K562 (cell line): Measurements from ENCODE around the gene RHOT1. TPM values are rescaled to one million over a fixed set of nuclear protein-coding genes. Genes with fewer than 3 reads are reported as not detected.
A peak's percentile ranks its signal among the peaks of the same experiment; 100 is the strongest.

ENCODE experiments used
- ARID1B ChIP-seq: fragments of 450-650 bp; IDR thresholded peaks from 2 replicates; pipeline ENCODE4 v1.6.1; 2016; ENCODE audit warnings: antibody characterized with exemption, mild to moderate bottlenecking, inconsistent platforms
- ASH1L ChIP-seq: fragments of 450-650 bp; IDR thresholded peaks from 2 replicates; pipeline ENCODE4 v1.6.1; 2018; ENCODE audit warnings: borderline replicate concordance, mild to moderate bottlenecking, low read depth; ENCODE audit not compliant: partially characterized antibody
- CBX8 ChIP-seq: fragments of 200-600 bp; sonication (generic); IDR thresholded peaks from 2 replicates; pipeline ENCODE4 v1.6.1; 2012; ENCODE audit warnings: borderline replicate concordance, mixed run types, low read depth, mild to moderate bottlenecking, moderate library complexity, mixed read lengths, low read length, control low read depth, inconsistent platforms; ENCODE audit not compliant: poor library complexity, severe bottlenecking; ENCODE audit errors: extremely low read depth
- CEBPG ChIP-seq, 3 experiments: fragments of 200-800 bp in 1 of 3; sonication (Bioruptor generic) in 1 of 3; sonication (generic) in 1 of 3; formaldehyde crosslinking in 1 of 3; IDR thresholded peaks in 2 of 3; conservative IDR thresholded peaks in 1 of 3; 2 replicates each; pipeline versions ENCODE4 v1.6.1 to v1.8.0; 2016 to 2022; ENCODE audit warnings: missing compliant biosample characterization in 2 of 3, missing genetic modification characterization in 2 of 3, mild to moderate bottlenecking in 1 of 3, missing genetic modification reagents in 1 of 3
- ELF2 ChIP-seq: fragments of 250-450 bp; sonication (Bioruptor Pico); IDR thresholded peaks from 2 replicates; pipeline ENCODE4 v1.5.0; 2021; ENCODE audit warnings: mild to moderate bottlenecking
- EWSR1 ChIP-seq: fragments of 450-650 bp; IDR thresholded peaks from 2 replicates; pipeline ENCODE4 v1.6.1; 2018; ENCODE audit warnings: borderline replicate concordance, mild to moderate bottlenecking, low read depth, moderate library complexity; ENCODE audit not compliant: partially characterized antibody
- FOXA3 ChIP-seq, 2 experiments: fragments of 450-650 bp in 1 of 2; sonication (generic) in 1 of 2; formaldehyde crosslinking; IDR thresholded peaks in 1 of 2; conservative IDR thresholded peaks in 1 of 2; 2 replicates each; pipeline versions ENCODE4 v1.4.0 to v1.8.0; 2020 to 2022; ENCODE audit warnings: mild to moderate bottlenecking in 2 of 2, missing genetic modification reagents in 1 of 2
- FOXP1 ChIP-seq: sonication (generic); formaldehyde crosslinking; IDR thresholded peaks from 2 replicates; pipeline ENCODE4 v1.8.0; 2022; ENCODE audit warnings: mild to moderate bottlenecking, missing genetic modification reagents
- HCFC1 ChIP-seq: IDR thresholded peaks from 2 replicates; pipeline ENCODE4 v1.6.1; 2012; ENCODE audit warnings: low read depth, low read length, improper control_type of control experiment
- HDAC3 ChIP-seq: fragments of 450-650 bp; IDR thresholded peaks from 2 replicates; pipeline ENCODE4 v1.6.1; 2018; ENCODE audit warnings: borderline replicate concordance, mild to moderate bottlenecking, moderate library complexity; ENCODE audit not compliant: partially characterized antibody
- HIVEP1 ChIP-seq: fragments of 250-450 bp; sonication (Bioruptor Pico); IDR thresholded peaks from 2 replicates; pipeline ENCODE4 v1.4.0; 2020; ENCODE audit warnings: mild to moderate bottlenecking
- KDM1A ChIP-seq, 2 experiments: fragments of 450-650 bp; IDR thresholded peaks; 2 replicates each; pipeline ENCODE4 v1.6.1; 2016; ENCODE audit warnings: mild to moderate bottlenecking in 2 of 2
- KLF13 ChIP-seq: fragments of 450-650 bp; IDR thresholded peaks from 2 replicates; pipeline ENCODE4 v1.6.1; 2016; ENCODE audit warnings: missing genetic modification characterization, low read depth, mild to moderate bottlenecking, missing compliant biosample characterization, moderate library complexity, borderline replicate concordance
- MEIS2 ChIP-seq: fragments of 450-650 bp; IDR thresholded peaks from 2 replicates; pipeline ENCODE4 v1.6.1; 2014; ENCODE audit warnings: mild to moderate bottlenecking; ENCODE audit not compliant: partially characterized antibody
- RBFOX2 ChIP-seq: fragments of 200-400 bp; formaldehyde crosslinking; IDR thresholded peaks from 2 replicates; pipeline ENCODE4 v1.6.1; 2017; ENCODE audit warnings: low read depth, mild to moderate bottlenecking, low read length, moderate library complexity
- RBM39 ChIP-seq: fragments of 200-400 bp; formaldehyde crosslinking; optimal IDR thresholded peaks from 2 replicates; pipeline ENCODE3; 2018; ENCODE audit warnings: low read depth, low read length
- RNF2 ChIP-seq: sonication (generic); IDR thresholded peaks from 2 replicates; pipeline ENCODE4 v1.6.1; 2016
- SMAD2 ChIP-seq: fragments of 150-350 bp; IDR thresholded peaks from 2 replicates; pipeline ENCODE4 v1.6.1; 2014; ENCODE audit warnings: low read depth, mild to moderate bottlenecking, low read length
- SOX6 ChIP-seq: fragments of 450-650 bp; IDR thresholded peaks from 2 replicates; pipeline ENCODE4 v1.6.1; 2014; ENCODE audit warnings: mild to moderate bottlenecking
- TRIM24 ChIP-seq, 2 experiments: fragments of 450-650 bp; IDR thresholded peaks; 2 replicates each; pipeline ENCODE4 v1.6.1; 2016
- ZFP36 ChIP-seq: fragments of 150-350 bp; IDR thresholded peaks from 2 replicates; pipeline ENCODE4 v1.6.1; 2018; ENCODE audit warnings: low read length, low read depth; ENCODE audit not compliant: partially characterized antibody
- ZNF695 ChIP-seq: fragments of 450-650 bp; formaldehyde crosslinking; IDR thresholded peaks from 2 replicates; pipeline ENCODE4 v1.4.0; 2020; ENCODE audit warnings: mild to moderate bottlenecking, moderate library complexity
- ZNF830 ChIP-seq: fragments of 250-450 bp; sonication (Bioruptor Pico); IDR thresholded peaks from 2 replicates; pipeline ENCODE4 v1.5.0; 2021; ENCODE audit warnings: mild to moderate bottlenecking
- polyA plus RNA-seq, 8 experiments: library from polyadenylated mRNA; depleted of rRNA in 4 of 8; stranded (reverse) in 5 of 8; unstranded in 3 of 8; fragments of >200 nt; fragmentation: Nextera tagmentation in 2 of 8; fragmentation: Illumina TruSeq in 1 of 8; extraction: Ambion mirVana in 2 of 8; extraction: Trizol in 1 of 8; gene quantifications; 2 replicates each; pipeline versions ENCODE4 v1.2.1 to v1.2.3, GENCODE V29; 2011 to 2014; ENCODE audit warnings: inconsistent platforms in 1 of 8, missing spikeins in 1 of 8
- total RNA-seq, 7 experiments: library from RNA; depleted of rRNA in 6 of 7; stranded (reverse); fragments of >200 nt in 6 of 7; fragmentation: Illumina TruSeq in 2 of 7; extraction: Trizol in 2 of 7; gene quantifications; 2 replicates each; pipeline versions ENCODE4 v1.2.1 to v1.2.3, GENCODE V29; 2011 to 2021; ENCODE audit warnings: low replicate concordance in 1 of 7
- TF ChIP-seq, protein P1 (sequence below): fragments of 250-450 bp; sonication (Bioruptor Pico); IDR thresholded peaks from 2 replicates; pipeline ENCODE4 v1.8.0; 2021; ENCODE audit warnings: borderline replicate concordance, mild to moderate bottlenecking, moderate library complexity; ENCODE audit not compliant: poor library complexity, severe bottlenecking
- TF ChIP-seq, protein P2 (sequence below): fragments of 450-650 bp; formaldehyde crosslinking; IDR thresholded peaks from 2 replicates; pipeline ENCODE4 v1.4.0; 2022; ENCODE audit warnings: mild to moderate bottlenecking, moderate library complexity
- TF ChIP-seq, protein P3 (sequence below): fragments of 450-650 bp; formaldehyde crosslinking; IDR thresholded peaks from 2 replicates; pipeline ENCODE4 v1.4.0; 2020; ENCODE audit warnings: mild to moderate bottlenecking, moderate library complexity

RHOT1 gene
- total and polyA plus RNA-seq, 9 of the 15 experiments (the other 6 are each of a cell fraction or from before 2014, with no cell fraction given), result 23.0 to 101 (median 32.2) TPM

DNA sequence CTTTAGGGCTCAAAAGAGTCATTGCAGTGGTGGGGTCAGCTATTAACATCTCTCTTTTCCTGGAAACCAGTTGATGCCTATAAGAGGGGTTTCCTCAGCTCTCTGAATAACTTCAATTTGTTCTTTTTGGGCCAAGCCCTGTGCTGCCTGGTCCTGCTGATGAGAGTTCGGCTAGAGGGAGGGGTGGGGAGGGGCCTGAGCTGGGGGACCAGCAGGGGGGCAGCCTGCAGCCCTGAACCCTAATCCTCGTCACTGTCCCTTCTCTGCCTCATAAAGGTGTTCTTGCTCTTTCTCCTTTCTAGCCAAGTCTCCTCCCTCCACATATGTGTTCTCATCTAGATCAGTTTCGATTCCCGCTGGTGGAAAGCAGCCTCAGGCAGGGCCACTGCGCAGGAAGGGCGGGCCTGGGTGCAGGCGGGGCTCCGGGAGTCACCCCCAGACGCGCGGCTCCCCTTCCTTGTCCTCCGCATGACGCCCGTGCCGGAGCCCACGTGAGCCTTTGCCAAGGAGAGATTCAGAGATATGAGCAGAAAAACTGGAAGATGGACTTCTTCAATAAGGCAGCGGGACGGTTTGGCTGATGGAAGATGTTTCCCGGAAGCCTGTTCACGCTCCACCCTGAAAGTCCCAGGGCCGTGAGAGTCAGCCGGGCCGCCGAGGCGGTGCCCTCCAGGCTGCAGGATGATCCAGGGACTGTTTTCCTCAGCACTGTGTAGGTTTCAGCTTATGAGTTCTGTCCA, 15.0 kb upstream of the RHOT1 start (continued):
- TF ChIP-seq ARID1B, result no peak
- peak; percentile 79 for TF ChIP-seq RBFOX2
- TF ChIP-seq ZFP36, result no peak
- no peak for TF ChIP-seq TRIM24 (IDR thresholded peaks at IDR 0.05)
- TF ChIP-seq HIVEP1 (CRISPR knock-in tag), result no peak
- TF ChIP-seq KDM1A (IDR thresholded peaks at IDR 0.05), result no peak
- TF ChIP-seq CEBPG (CRISPR knock-in tag; IDR thresholded peaks at IDR 0.05), result no peak
- TF ChIP-seq CEBPG (tag; conservative IDR thresholded peaks at IDR 0.05 in 1 of 2, IDR thresholded peaks at IDR 0.05 in 1 of 2), result no peak
- no peak for TF ChIP-seq ASH1L
- TF ChIP-seq FOXP1 (CRISPR knock-in tag), result no peak
- no peak for TF ChIP-seq HDAC3
- TF ChIP-seq, protein P1, sequence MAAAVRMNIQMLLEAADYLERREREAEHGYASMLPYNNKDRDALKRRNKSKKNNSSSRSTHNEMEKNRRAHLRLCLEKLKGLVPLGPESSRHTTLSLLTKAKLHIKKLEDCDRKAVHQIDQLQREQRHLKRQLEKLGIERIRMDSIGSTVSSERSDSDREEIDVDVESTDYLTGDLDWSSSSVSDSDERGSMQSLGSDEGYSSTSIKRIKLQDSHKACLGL, result no peak
- TF ChIP-seq HCFC1, result no peak
- TF ChIP-seq CBX8, result no peak
- TF ChIP-seq SMAD2, result no peak
- no peak; the same call in 1 of the 2 replicates for TF ChIP-seq RNF2
- no peak; the same call in 1 of the 2 replicates for TF ChIP-seq SOX6
- TF ChIP-seq FOXA3 (CRISPR knock-in tag; conservative IDR thresholded peaks at IDR 0.05 in 1 of 2, IDR thresholded peaks at IDR 0.05 in 1 of 2), result no peak
- TF ChIP-seq MEIS2, result no peak
- TF ChIP-seq RBM39, result no peak
- no peak for TF ChIP-seq ZNF830
- TF ChIP-seq ELF2 (CRISPR knock-in tag), result no peak
- TF ChIP-seq ZNF695 (CRISPR knock-in tag), result no peak
- TF ChIP-seq EWSR1, result no peak
- TF ChIP-seq, protein P2, sequence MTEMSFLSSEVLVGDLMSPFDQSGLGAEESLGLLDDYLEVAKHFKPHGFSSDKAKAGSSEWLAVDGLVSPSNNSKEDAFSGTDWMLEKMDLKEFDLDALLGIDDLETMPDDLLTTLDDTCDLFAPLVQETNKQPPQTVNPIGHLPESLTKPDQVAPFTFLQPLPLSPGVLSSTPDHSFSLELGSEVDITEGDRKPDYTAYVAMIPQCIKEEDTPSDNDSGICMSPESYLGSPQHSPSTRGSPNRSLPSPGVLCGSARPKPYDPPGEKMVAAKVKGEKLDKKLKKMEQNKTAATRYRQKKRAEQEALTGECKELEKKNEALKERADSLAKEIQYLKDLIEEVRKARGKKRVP (CRISPR knock-in tag), result no peak
- TF ChIP-seq KLF13, result no peak
- TF ChIP-seq, protein P3, sequence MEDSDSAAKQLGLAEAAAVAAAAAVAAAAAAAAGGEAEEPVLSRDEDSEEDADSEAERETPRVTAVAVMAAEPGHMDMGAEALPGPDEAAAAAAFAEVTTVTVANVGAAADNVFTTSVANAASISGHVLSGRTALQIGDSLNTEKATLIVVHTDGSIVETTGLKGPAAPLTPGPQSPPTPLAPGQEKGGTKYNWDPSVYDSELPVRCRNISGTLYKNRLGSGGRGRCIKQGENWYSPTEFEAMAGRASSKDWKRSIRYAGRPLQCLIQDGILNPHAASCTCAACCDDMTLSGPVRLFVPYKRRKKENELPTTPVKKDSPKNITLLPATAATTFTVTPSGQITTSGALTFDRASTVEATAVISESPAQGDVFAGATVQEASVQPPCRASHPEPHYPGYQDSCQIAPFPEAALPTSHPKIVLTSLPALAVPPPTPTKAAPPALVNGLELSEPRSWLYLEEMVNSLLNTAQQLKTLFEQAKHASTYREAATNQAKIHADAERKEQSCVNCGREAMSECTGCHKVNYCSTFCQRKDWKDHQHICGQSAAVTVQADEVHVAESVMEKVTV (CRISPR knock-in tag), result no peak
